HG03558 (cell line): ENCODE data around the gene TEX22.

Experiments
- ATAC-seq: cut with Tn5 transposase; IDR thresholded peaks from one replicate; pipeline ENCODE4 v1.9.1; 2021; ENCODE audit warnings: moderate number of reproducible peaks; ENCODE audit not compliant: unreplicated experiment; ENCODE audit errors: extremely low read depth

Gene TEX22

DNA sequence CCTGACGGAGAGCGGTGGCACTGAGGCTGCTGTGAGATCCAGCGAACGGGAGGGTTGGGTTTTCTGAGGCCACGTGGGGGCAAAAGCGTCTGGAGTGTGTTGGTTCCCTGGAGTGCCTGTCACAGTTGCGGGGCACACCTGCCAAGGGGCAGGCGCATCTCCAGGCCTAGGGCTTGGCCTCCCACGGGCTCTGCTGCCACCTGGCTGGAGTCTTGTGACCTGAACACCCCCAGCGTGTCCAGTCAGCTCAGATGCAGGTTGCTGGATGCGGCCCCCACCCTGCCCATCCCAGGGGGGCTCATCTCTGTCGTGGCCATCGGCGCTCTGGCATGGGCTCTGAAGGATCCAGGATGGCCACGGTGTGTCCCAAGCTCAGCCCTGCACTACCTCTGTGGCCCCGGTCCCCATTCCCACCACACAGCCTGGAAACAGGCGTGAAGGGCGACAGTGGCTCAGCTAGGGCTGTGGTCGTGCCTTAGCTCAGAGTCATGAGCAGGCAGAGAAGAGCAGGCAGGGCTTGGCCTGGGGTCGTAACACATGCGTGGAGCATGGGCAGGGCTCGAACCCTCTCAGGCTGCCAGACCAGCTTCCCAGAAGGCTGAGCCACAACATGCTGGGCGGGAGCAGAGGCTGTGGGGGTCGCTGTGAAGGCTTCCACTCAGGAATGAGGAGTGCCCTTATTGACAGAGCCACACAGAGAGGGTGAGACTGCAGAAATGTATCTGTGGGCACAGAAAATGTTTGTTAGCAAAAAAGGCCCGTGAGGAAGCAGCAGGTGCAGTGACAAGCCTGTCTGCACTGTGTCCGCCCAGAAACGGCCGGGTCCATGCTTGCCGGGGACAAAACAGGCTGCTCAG, 52.8 kb downstream of the TEX22 start:
- ATAC-seq, result no peak

DNA sequence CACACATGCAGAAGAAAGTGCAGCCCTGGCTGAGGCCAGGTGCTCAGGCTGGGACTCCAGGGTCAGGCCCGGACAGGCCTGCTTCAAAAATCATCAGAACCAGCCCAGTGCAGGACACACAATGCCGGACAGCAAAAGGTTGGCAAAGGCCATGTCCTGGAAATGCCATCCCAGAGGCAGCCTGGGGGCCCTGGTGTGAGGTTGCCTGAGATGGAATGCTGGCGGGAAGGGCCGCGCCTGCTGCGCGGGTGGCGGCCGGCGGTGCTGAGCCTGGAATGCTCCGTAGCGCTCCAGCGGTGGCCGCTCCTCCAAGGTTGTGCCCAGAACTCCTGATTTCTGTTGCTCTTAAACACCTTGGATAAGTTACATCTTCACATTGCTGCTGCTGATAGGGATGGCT, 54.6 kb downstream of the TEX22 start:
- no peak for ATAC-seq

DNA sequence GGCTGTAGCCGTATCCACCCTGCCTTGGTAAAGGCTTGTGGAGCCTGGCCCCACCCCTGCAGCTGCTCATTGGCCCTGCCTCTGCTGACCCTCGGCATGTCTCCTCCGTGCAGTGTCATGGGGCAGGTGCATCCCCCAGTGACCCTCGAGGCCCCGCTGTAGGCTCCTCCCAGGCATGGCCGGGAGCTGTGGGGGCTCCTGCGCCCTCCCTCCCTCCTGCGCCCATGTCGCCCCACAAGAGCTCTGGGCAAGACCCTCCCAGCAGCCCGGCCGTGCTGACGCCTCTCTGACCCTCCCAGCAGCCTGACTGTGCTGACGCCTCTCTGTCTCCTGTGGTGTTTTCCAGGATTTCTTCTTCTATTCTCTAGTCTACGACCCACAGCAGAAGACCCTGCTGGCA, 55.5 kb downstream of the TEX22 start:
- ATAC-seq, result no peak

DNA sequence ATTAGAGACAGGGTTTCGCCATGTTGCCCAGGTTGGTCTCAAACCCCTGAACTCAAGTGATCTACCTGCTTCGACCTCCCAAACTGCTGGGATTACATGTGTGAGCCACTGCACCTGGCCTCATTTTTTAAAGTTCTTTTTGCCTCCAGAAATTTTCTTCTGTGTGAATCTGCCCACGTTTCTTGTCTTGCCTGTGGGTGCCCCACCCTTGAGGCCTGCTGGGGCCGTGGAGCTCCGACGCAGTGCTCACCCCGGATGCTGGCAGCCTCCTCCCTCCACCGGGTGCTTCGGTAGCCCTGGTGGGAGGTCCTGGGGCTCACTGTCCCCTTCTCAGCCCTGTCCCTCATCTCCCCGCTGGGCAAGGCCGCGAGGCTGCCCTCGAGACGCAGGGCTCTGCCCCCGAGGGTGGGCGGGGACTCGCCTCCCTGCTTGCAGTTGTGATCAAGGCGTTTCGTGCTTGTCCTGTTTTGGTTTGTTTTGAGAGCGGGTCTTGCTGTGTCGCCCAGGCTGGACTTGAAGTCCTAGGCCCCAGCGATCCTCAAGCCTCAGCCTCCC, 56.8 kb downstream of the TEX22 start:
- no peak for ATAC-seq

DNA sequence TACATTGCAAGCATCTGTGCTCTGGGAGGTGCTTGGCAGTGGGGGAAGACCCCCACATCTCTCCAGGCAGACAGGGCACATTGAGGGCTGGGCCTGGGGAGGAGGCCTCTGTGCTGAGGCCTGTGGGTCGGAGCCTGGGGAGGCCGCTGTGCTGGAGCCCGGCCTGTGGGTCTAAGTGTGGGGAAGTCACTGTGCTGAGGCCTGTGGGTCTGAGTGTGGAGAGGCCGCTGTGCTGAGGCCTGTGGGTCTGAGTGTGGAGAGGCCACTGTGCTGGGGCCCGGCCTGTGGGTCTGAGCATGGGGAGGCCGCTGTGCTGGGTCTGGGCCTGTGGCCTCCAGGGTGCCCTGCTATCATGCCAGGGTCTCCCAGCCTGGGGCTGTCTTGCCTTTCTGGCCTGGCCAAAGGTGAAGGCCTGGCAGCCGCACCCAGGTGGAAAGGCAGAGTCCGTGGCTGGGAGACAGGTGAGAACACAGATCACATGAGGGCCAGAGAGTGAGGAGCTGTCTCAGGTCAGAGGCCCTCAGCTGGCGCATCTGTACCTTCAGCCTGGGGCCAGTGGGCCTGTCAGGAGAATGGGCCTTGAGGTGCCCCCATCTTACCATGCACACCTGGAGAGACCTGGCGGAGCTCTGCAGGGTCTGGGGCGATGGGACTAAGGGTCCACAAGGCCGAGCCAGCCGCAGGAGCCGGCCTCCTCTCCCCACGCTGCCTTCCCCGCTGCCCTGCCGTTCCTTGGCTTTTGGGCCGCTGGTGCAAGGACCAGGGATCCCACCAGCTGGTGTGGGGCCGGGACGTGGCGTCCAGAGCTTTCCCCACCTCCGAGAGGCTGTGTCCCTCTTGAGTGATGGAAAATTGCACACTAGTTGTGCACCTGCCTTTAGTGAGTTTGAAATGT, 57.7 kb downstream of the TEX22 start:
- ATAC-seq, result no peak

DNA sequence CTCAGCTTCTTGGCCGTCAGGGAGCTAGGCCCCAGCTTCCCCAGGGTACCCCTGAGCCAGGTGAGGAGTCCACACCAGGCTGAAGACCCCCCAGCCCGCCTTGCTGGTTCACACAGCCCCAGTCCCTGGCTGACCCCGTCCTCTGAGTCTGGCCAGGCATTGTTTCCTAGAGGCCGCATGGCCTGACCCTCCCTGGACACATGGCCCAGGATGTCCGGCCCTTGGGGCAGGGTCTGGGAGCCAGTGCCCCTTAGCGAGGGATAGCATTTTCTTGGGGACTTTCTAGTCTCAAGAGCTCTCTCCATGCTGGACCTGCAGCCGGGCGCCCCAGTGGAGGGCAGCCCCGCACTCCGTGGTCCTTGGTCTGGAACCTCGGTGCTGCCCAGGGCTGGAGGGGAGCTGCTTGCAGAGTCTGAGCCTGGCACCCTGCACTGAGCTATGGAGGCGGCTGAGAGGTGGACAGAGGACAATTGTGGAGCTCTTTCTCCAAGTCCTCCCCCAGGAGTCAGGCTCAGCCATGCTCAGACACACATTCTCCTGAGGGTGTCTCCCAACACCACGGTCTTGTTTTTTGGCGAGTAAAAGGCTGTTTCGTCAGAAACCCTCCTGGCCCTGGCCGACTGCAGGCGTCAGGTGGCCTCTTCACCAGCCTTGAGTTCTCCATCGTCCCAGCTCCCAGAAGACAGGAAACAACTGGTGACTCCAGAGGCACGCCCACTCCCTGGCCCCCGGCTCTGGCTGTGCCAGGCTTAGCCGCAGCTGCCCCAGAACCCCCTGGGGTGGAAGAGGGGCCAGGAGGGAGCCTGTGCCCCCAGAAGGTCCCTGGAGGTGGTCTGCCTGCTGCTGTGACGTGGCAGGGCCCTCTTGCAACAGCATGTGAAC, 58.6 kb downstream of the TEX22 start:
- no peak for ATAC-seq

DNA sequence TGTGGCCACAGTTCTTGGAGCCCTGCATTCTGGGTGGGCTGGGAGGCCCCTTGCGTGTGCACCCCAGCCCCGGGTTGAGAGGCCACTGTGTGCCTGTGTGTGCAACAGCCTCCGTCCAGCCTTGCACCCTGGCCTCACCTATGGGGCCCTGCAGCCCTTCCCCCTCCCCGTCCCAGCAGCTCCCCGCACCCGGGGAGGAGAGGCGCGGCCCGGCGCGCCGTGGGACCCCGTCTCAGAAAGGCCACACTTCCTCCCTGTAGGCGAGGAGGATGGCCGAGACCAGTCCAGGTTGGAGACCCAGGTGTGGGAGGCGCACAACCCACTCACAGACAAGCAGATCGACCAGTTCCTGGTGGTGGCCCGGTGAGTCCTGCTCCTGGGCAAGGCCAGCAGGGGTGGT, 59.7 kb downstream of the TEX22 start:
- ATAC-seq, result no peak

DNA sequence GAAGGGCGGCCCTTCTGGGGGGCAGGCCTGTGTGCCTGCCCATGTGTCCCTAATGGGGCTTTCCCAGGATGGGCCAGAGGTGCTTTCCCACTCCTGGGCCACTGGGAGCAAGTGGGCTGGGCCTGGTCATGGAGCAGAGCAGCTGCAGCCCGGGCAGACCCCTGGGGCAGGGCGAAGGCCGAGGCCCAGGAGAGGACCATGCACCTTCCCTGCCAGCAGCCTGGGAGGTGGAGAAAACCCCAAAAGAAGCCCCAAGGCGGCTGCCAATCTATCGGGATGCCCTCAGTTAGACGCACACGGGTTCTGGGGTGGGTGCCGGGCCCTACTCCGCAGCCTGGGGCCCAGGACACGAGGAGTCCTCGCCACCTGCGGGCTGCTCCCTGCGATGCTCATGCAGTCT, 60.2 kb downstream of the TEX22 start:
- no peak for ATAC-seq

DNA sequence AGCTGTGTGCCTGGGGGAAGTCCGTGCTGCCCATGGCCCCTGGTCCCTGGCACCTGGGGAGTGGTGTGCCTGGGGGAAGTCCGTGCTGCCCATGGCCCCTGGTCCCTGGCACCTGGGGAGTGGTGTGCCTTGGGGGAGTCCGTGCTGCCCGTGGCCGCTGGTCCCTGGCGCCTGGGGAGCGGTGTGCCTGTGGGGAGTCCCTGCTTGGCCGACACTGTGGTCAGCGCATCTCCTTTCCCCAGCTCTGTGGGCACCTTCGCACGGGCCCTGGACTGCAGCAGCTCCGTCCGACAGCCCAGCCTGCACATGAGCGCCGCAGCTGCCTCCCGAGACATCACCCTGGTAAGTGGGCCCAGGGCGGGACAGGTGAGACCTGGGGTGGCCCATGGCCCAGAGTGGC, 61.8 kb downstream of the TEX22 start:
- no peak for ATAC-seq

DNA sequence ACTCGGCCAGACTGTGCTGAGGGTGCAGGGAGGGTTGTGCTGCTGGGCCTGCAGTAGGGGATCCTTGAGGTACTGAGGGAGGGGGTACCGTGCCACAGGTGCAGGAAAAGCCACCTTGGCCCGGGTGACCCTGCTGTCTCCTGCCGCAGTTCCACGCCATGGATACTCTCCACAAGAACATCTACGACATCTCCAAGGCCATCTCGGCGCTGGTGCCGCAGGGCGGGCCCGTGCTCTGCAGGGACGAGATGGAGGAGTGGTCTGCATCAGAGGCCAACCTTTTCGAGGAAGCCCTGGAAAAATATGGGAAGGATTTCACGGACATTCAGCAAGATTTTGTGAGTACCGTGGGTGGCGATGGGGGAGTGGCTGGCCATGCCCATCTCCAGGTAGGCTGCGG, 62.3 kb downstream of the TEX22 start:
- ATAC-seq, result no peak

DNA sequence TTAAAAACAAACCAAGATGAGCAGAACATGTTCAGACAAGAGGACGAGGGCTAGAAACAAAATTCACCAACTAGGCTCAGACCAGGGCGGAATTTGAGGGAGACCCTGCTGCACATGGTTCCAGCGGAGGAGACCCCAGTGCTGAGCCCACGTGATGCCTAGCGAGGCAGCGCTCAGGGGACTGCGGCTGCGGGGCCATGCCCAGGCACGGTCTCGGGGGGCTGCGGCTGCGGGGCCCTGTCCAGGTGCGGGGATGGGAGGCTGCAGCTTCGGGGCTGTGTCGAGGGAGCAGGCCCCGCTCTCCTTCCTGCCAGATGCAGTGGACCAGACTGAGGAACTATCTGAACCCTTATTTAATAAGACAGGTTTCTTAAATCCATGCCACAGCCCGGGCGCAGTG, 63.6 kb downstream of the TEX22 start:
- ATAC-seq, result no peak
